Measurements from ENCODE around the gene ACIN1. TPM values are rescaled to one million over a fixed set of nuclear protein-coding genes. Genes with fewer than 3 reads are reported as not detected.

ACIN1 gene
- total and polyA plus RNA-seq, 2 of the 13 experiments (the other 11 are each of a cell fraction or from before 2014, with no cell fraction given) = 165 to 183 TPM

- BruUV-seq (replicated peaks) = no TSS peak
- Histone ChIP-seq H3K4me3 (replicated peaks in 1 of 3; ENCODE audit: insufficient read depth in 1 of 3, low read depth in 2 of 3, low read length in 3 of 3) (no peak overlapping the region), H3K36me3 (replicated peaks in 1 of 2; ENCODE audit: control insufficient read depth in 1 of 2, insufficient read depth in 2 of 2, low read length in 2 of 2) (no peaks in the 10 kb centered on the region), H3K4me2 (ENCODE audit: low read depth, low read length) (no peak overlapping the region), H3K4me1 (ENCODE audit: insufficient read depth, low read length) (peaks cover 39% of the 10 kb centered on the region), H3K27ac (ENCODE audit: extremely low read length, insufficient read depth, low read length) (no peak overlapping the region), H2AFZ (ENCODE audit: low read length) (no peak overlapping the region), H3K9ac (ENCODE audit: insufficient read depth, low read depth, low read length) (no peak overlapping the region), H3K9me3 (ENCODE audit: low read length) (no peaks in the 10 kb centered on the region), H4K20me1 (ENCODE audit: insufficient read depth, low read length) (no peaks in the 10 kb centered on the region), H3K79me2 (ENCODE audit: insufficient read depth, low read length) (no peaks in the 10 kb centered on the region), H3K27me3 (ENCODE audit: control insufficient read depth in 1 of 2, insufficient read depth in 2 of 2, low read length in 2 of 2) (peaks cover 30 to 61% of the 10 kb centered on the region in 2 experiments)
- ChIA-PET POLR2A (interaction anchor here (6.6 kb wide), 1 partner anchor 16 kb away, joined by 66 read pairs; the partner anchor contains the start of genes ACIN1 and C14orf119), CTCF (ENCODE audit: low intra/inter-chr PET ratio, low total read pairs) (interaction anchor here (1.6 to 2.8 kb wide), 3 partner anchors 10 to 42 kb away, joined by 5 to 30 read pairs (median 5); no protein-coding TSS in a partner anchor)
- no peak for FAIRE-seq
- WGBS (ENCODE audit: low lambda C conversion rate) = 2% methylated on average over 5 of the region's 5 CpGs
- intact Hi-C loops (cut with micrococcal nuclease; ENCODE audit: unreplicated experiment) (no loop called here), in situ Hi-C loops (cut with HindIII; ENCODE audit: extremely low pct_ligation_motif_present, low pct_unique_long_range_greater_than_20kb) (no loop called here)
- no peak for ATAC-seq
- DNase-seq (ENCODE audit: low spot score) = no peak
- TF ChIP-seq FOXC1 (CRISPR knock-in tag; IDR thresholded peaks at IDR 0.05; ENCODE audit: borderline replicate concordance) = no peak
- no peak for TF ChIP-seq MED13 (CRISPR knock-in tag; IDR thresholded peaks at IDR 0.05)
- 0 out of 2 replicates have a peak, but pooled peaks have one; percentile 74 for TF ChIP-seq SOX6 (IDR thresholded peaks at IDR 0.05)
- no peak for TF ChIP-seq SOX6 (CRISPR knock-in tag; IDR thresholded peaks at IDR 0.05)
- TF ChIP-seq IKZF1 (IDR thresholded peaks at IDR 0.05) = peak; percentile 87; the same call in 1 of the 2 replicates
- no peak for TF ChIP-seq ZNF569 (CRISPR knock-in tag; IDR thresholded peaks at IDR 0.05; ENCODE audit: borderline replicate concordance)
- TF ChIP-seq IRX3 (CRISPR knock-in tag; IDR thresholded peaks at IDR 0.05; ENCODE audit: borderline replicate concordance, low read depth) = no peak
- no peak for TF ChIP-seq PPARG (CRISPR knock-in tag; conservative IDR thresholded peaks at IDR 0.05)
- TF ChIP-seq ATF7 (IDR thresholded peaks at IDR 0.05) = 0 out of 2 replicates have a peak, but pooled peaks have one; percentile 8
- TF ChIP-seq ATF7 (CRISPR knock-in tag; IDR thresholded peaks at IDR 0.05) = no peak
- no peak for TF ChIP-seq ZNF720 (CRISPR knock-in tag; IDR thresholded peaks at IDR 0.05)
- TF ChIP-seq FOXP1 (IDR thresholded peaks at IDR 0.05) = 0 out of 2 replicates have a peak, but pooled peaks have one; percentile 45
- no peak for TF ChIP-seq FOXP1 (CRISPR knock-in tag; IDR thresholded peaks at IDR 0.05)
- TF ChIP-seq ZNF235 (CRISPR knock-in tag; IDR thresholded peaks at IDR 0.05; ENCODE audit: borderline replicate concordance) = no peak
- TF ChIP-seq, protein P1, sequence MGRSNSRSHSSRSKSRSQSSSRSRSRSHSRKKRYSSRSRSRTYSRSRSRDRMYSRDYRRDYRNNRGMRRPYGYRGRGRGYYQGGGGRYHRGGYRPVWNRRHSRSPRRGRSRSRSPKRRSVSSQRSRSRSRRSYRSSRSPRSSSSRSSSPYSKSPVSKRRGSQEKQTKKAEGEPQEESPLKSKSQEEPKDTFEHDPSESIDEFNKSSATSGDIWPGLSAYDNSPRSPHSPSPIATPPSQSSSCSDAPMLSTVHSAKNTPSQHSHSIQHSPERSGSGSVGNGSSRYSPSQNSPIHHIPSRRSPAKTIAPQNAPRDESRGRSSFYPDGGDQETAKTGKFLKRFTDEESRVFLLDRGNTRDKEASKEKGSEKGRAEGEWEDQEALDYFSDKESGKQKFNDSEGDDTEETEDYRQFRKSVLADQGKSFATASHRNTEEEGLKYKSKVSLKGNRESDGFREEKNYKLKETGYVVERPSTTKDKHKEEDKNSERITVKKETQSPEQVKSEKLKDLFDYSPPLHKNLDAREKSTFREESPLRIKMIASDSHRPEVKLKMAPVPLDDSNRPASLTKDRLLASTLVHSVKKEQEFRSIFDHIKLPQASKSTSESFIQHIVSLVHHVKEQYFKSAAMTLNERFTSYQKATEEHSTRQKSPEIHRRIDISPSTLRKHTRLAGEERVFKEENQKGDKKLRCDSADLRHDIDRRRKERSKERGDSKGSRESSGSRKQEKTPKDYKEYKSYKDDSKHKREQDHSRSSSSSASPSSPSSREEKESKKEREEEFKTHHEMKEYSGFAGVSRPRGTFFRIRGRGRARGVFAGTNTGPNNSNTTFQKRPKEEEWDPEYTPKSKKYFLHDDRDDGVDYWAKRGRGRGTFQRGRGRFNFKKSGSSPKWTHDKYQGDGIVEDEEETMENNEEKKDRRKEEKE (IDR thresholded peaks at IDR 0.05) = no peak
- TF ChIP-seq ZNF326 (CRISPR knock-in tag; IDR thresholded peaks at IDR 0.05; ENCODE audit: borderline replicate concordance) = no peak
- TF ChIP-seq ZNF468 (CRISPR knock-in tag; IDR thresholded peaks at IDR 0.05) = no peak
- peak; percentile 30; the same call in 1 of the 2 replicates for TF ChIP-seq RAD51 (IDR thresholded peaks at IDR 0.05; ENCODE audit: borderline replicate concordance)
- TF ChIP-seq PRMT3 (CRISPR knock-in tag; IDR thresholded peaks at IDR 0.05; ENCODE audit: borderline replicate concordance, low read depth) = no peak
- no peak for TF ChIP-seq HMGA1 (CRISPR knock-in tag; conservative IDR thresholded peaks at IDR 0.05)
- TF ChIP-seq KDM1A (CRISPR knock-in tag; IDR thresholded peaks at IDR 0.05) = no peak
- TF ChIP-seq TRIM22 (IDR thresholded peaks at IDR 0.05) = peak; percentile 89; the same call in 1 of the 2 replicates
- 0 out of 2 replicates have a peak, but pooled peaks have one; percentile 89 for TF ChIP-seq NBN (conservative IDR thresholded peaks at IDR 0.05)
- TF ChIP-seq FOXK2 (IDR thresholded peaks at IDR 0.05) = peak; percentile 51; the same call in 1 of the 2 replicates
- no peak for TF ChIP-seq ZNF572 (CRISPR knock-in tag; IDR thresholded peaks at IDR 0.05)
Observed at GRCh38 chr14:23110579-23111365, 15.8 kb upstream of the ACIN1 start.

Data from HepG2 (cell line).